Measurements from ENCODE around the gene SYT7.

DNA sequence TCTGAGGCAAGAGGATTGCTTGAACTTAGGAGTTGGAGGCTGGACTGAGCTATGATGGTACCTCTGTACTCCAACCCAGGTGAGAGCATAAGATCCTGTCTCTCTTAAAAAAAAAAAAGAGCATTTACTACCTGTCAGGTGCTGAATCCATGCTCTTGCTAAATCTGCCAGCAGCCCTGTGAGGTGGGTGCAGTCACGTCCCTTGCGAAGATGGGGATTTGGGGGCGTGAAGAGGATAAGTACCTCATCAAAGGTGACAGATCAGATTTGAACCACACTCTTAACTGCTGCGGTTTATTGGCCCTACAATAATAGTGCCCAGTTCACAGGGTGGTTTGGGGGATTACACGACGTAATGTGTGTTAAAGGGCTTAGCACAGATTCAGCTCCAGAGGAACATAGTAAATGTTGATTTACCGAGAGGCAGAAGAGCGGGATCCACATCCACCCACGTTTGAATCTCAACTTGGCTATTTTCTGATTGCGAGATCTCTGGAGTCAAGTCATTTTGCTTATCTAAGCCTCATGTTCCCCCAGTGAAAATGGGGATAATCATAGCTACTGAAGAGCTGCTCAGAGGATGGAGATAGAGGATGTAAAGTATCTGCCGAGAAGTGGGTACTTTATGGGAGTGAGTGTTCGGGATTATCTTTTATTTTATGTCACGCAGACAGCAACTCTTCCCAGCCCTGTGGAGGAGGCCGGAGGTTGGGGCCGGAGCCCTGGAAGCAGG, 100.4 kb downstream of the SYT7 start:
- TF ChIP-seq, protein P1, sequence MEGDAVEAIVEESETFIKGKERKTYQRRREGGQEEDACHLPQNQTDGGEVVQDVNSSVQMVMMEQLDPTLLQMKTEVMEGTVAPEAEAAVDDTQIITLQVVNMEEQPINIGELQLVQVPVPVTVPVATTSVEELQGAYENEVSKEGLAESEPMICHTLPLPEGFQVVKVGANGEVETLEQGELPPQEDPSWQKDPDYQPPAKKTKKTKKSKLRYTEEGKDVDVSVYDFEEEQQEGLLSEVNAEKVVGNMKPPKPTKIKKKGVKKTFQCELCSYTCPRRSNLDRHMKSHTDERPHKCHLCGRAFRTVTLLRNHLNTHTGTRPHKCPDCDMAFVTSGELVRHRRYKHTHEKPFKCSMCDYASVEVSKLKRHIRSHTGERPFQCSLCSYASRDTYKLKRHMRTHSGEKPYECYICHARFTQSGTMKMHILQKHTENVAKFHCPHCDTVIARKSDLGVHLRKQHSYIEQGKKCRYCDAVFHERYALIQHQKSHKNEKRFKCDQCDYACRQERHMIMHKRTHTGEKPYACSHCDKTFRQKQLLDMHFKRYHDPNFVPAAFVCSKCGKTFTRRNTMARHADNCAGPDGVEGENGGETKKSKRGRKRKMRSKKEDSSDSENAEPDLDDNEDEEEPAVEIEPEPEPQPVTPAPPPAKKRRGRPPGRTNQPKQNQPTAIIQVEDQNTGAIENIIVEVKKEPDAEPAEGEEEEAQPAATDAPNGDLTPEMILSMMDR (IDR thresholded peaks at IDR 0.05) = no peak
- no peak for TF ChIP-seq POLR2A (IDR thresholded peaks at IDR 0.05)

All from thyroid gland (tissue), 4 donors.